Kidney (tissue), 14 donors: ENCODE results near the gene AGFG2. TPM values are rescaled to one million over a fixed set of nuclear protein-coding genes. Genes with fewer than 3 reads are reported as not detected.
A peak's percentile ranks its signal among the peaks of the same experiment; 100 is the strongest.

Experiments
- DNase-seq, 5 donors: peaks; one replicate each; pipeline ENCODE4 v3.0.0-alpha.2; 2013 to 2020
- FAIRE-seq: peaks from 2 replicates; lab custom pipeline; 2012; peaks lifted over from hg19 to GRCh38; lab: Jason Lieb, UNC
- H3K27ac ChIP-seq, 2 donors: one replicate each; pipeline ENCODE4 v1.7.0; 2013; ENCODE audit warnings: low read depth in 2 of 2, low read length in 2 of 2, inconsistent platforms in 1 of 2
- H3K27me3 ChIP-seq: one replicate; pipeline ENCODE4 v1.7.1; 2013; ENCODE audit warnings: low read length, inconsistent platforms; ENCODE audit not compliant: control insufficient read depth, insufficient read depth
- H3K36me3 ChIP-seq, 3 donors: one replicate each; pipeline versions ENCODE4 v1.7.0 to v1.7.1; 2013; ENCODE audit warnings: low read length in 3 of 3, control low read depth in 1 of 3, inconsistent platforms in 1 of 3; ENCODE audit not compliant: insufficient read depth in 3 of 3, control insufficient read depth in 2 of 3
- H3K4me1 ChIP-seq, 3 donors: one replicate each; pipeline versions ENCODE4 v1.7.0 to v1.7.1; 2013; ENCODE audit warnings: low read length in 3 of 3, inconsistent platforms in 1 of 3, low read depth in 1 of 3; ENCODE audit not compliant: control insufficient read depth in 2 of 3, insufficient read depth in 2 of 3
- H3K4me3 ChIP-seq, 3 donors: one replicate each; pipeline versions ENCODE4 v1.7.0 to v1.8.1; 2013; ENCODE audit warnings: low read length in 3 of 3, control low read depth in 1 of 3, inconsistent platforms in 1 of 3
- H3K9ac ChIP-seq, 3 donors: one replicate each; pipeline versions ENCODE4 v1.7.0 to v1.7.1; 2013; ENCODE audit warnings: low read length in 3 of 3, control low read depth in 1 of 3, inconsistent platforms in 1 of 3
- H3K9me3 ChIP-seq, 3 donors: one replicate each; pipeline versions ENCODE4 v1.7.0 to v1.7.1; 2013; ENCODE audit warnings: low read length in 3 of 3, control low read depth in 1 of 3, inconsistent platforms in 1 of 3; ENCODE audit not compliant: control insufficient read depth in 2 of 3, insufficient read depth in 1 of 3
- CTCF ChIP-seq: IDR thresholded peaks from 3 replicates; pipeline ENCODE4 v1.5.1; 2012; ENCODE audit warnings: mild to moderate bottlenecking, moderate library complexity, borderline replicate concordance; ENCODE audit not compliant: insufficient read depth; ENCODE audit errors: extremely low read depth
- intact Hi-C: fragments of 100-400 bp; cut with DNase I; formaldehyde crosslinking; loops from one replicate; pipeline ENCODE4 v1.11.1; 2022
- polyA plus RNA-seq: library from polyadenylated mRNA; stranded (reverse); fragments of 350-450 nt; fragmentation: Illumina TruSeq; extraction: RNeasy Lipid Tissue Mini Kit (QIAGEN cat#74804); gene quantifications from one replicate; pipeline ENCODE4 v1.2.3, GENCODE V29; 2014; ENCODE audit warnings: low read depth, low replicate concordance; ENCODE audit not compliant: insufficient read depth
- total RNA-seq: library from RNA; stranded (reverse); fragmentation: NEBNext Ultra II Directional; extraction: Animal tissue kit (Norgen Biotek cat#: 25700); gene quantifications from one replicate; pipeline ENCODE4 v1.2.1, GENCODE V29; 2021
- donor health status: control.
- donor health status: control.
- donor health status: control.
- donor health status: control.
- donor health status: control.
- donor health status: DM: yes; HTN: yes; CAD: no.
- donor health status: Normal renal cell carcinoma (clear cell type).

AGFG2 gene
- total and polyA plus RNA-seq, 2 donors from 2014 or later: 24.3 to 37.3 TPM

DNA sequence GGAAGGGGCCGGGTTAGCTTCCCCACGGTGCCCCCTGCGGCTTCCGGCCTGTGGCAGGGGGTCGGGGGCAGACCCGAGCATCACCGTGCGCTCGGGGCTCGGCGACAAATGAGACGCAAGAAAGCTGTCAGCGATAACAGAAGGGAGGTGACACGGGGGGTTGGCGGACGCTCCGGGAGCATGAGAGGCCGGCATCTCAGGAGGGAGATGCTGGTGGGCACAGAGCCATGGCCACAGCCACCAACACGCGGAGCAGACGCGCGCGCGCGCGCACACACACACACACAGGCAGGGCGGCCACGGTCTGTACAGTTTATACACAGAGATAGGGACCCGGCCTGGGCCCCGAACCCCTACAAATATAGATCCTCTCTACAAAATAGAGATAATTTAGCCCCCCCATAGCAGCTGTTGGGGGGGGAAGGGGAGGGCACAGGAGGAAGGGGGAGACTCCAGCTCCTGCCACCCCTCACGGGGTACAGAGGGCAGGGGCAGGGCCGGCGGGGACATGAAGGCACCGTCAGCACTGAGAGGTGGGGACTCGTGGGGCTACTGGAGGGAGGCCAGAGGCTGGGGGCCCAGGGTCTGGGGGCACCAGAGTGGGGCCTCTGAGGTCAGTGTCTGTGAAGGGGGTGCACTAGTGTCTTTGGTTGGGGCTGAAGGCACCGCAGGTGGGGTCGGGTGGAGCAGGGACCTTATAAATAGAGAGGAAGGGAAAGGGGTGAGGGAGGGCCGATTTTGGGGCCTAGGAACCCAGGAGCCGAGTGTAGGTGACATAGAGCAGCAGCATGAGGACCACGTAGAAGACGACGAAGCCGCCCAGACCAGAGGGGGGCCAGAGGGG is 35.6 kb downstream of the AGFG2 start:
- FAIRE-seq (no peak), DNase-seq (no peak)
- Histone ChIP-seq H3K4me3 (no peak overlapping the region), H3K4me1 (peaks cover 0 to 4% (median 0%) of the 10 kb centered on the region in 3 donors), H3K9ac (no peak overlapping the region), H3K9me3 (no peaks in the 10 kb centered on the region), H3K27ac (no peak overlapping the region), H3K27me3 (no peaks in the 10 kb centered on the region), H3K36me3 (peaks cover 0 to 25% (median 14%) of the 10 kb centered on the region in 3 donors)
- TF ChIP-seq CTCF: no peak
- intact Hi-C loops: loop anchor here (10.0 kb wide), 1 partner anchor 110 kb away; no protein-coding TSS in a partner anchor

GRCh38 chr7:100575206-100575631 is 36.2 kb downstream of the AGFG2 start:
- peaks cover 0 to under 1% (median 0%) of the 10 kb centered on the region in 3 donors for H3K4me1 ChIP-seq
- no peaks in the 10 kb centered on the region for H3K27me3 ChIP-seq
- peaks cover 2 to 27% (median 20%) of the 10 kb centered on the region in 3 donors for H3K36me3 ChIP-seq
- no peaks in the 10 kb centered on the region for H3K9me3 ChIP-seq
- no peak overlapping the region for H3K4me3 ChIP-seq
- FAIRE-seq (no peak), DNase-seq (peak in 3 of 5 donors; percentile 53 to 80 (median 58))
- intact Hi-C loops: loop anchor here (10.0 kb wide), 1 partner anchor 110 kb away; no protein-coding TSS in a partner anchor
- H3K9ac ChIP-seq: no peak overlapping the region
- no peak overlapping the region for H3K27ac ChIP-seq
- no peak for TF ChIP-seq CTCF

DNA sequence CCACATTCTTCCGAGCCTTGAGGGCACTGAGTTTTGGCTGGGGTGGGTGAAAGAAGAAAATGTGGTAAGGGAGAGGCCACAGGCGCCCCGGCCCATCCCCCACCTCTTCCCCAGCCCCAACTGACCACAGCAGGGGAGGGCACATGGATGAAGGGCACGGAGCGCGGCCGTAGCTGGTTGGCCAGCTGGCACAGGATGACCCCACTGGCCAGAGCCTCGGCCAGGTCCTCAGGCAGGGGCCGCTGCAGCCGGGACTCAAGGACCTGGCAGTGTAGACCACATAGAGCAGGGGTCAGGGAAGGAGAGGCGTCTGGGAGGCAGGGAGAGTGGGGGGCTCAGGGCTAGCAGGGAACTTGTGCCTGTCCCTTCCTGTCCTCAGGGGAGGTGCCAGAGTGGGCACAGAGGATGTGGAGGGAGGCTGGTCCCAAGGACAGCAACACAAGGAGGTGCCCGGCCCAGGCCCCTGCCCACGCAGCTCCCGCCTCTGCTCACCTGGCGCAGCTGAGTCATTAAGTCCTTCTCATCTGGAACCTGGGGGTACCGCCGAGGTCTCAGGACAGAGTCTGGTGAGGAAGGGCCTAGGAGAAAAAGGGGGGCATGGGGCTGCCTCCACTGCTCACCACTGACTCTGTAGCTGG is 36.9 kb downstream of the AGFG2 start:
- no peak overlapping the region for H3K9ac ChIP-seq
- no peaks in the 10 kb centered on the region for H3K27me3 ChIP-seq
- H3K36me3 ChIP-seq: peaks cover 8 to 34% (median 26%) of the 10 kb centered on the region in 3 donors
- H3K4me3 ChIP-seq: no peak overlapping the region
- intact Hi-C loops: loop anchor here (10.0 kb wide), 1 partner anchor 109 kb away; no protein-coding TSS in a partner anchor
- no peak overlapping the region for H3K27ac ChIP-seq
- no peak for FAIRE-seq
- no peaks in the 10 kb centered on the region for H3K4me1 ChIP-seq
- TF ChIP-seq CTCF: no peak
- no peaks in the 10 kb centered on the region for H3K9me3 ChIP-seq
- DNase-seq: no peak
